ENCODE measurements around the gene GFRAL. TPM values are rescaled to one million over a fixed set of nuclear protein-coding genes. Genes with fewer than 3 reads are reported as not detected.

The GFRAL gene
- polyA plus RNA-seq, 1 of the 3 experiments (the other 2 are of a cell fraction): not detected

GRCh38 chr6:55282115-55282514, 45.2 kb upstream of the GFRAL start:
- H4K20me1 ChIP-seq (ENCODE audit: insufficient read depth): no peaks in the 10 kb centered on the region
- no peak for DNase-seq
- no peaks in the 10 kb centered on the region for H3K79me2 ChIP-seq (ENCODE audit: insufficient read depth)
- no peak overlapping the region for H3K4me3 ChIP-seq (ENCODE audit: low read depth in 2 of 2, low read length in 1 of 2)
- ChIA-PET CTCF (interaction anchor here (0.8 to 2.9 kb wide), 2 partner anchors 673 to 1010 kb away, joined by 3 to 7 read pairs; no protein-coding TSS in a partner anchor), POLR2A (no interaction called here)
- H3K9ac ChIP-seq: no peak overlapping the region
- H3K36me3 ChIP-seq (replicated peaks in 1 of 2; ENCODE audit: control insufficient read depth in 1 of 2, insufficient read depth in 2 of 2, low read length in 1 of 2): no peaks in the 10 kb centered on the region
- no peaks in the 10 kb centered on the region for H3K9me3 ChIP-seq
- H3K4me2 ChIP-seq: no peak overlapping the region
- no peak overlapping the region for H3K27ac ChIP-seq (ENCODE audit: low read depth in 2 of 2, low read length in 1 of 2)
- no peaks in the 10 kb centered on the region for H3F3A ChIP-seq (replicated peaks; ENCODE audit: insufficient read depth)
- no peak overlapping the region for H2AFZ ChIP-seq (ENCODE audit: low read depth)
- H3K27me3 ChIP-seq (ENCODE audit: insufficient read depth): no peaks in the 10 kb centered on the region
- TF ChIP-seq CTCF (IDR thresholded peaks at IDR 0.05) (no peak), ELF1 (IDR thresholded peaks at IDR 0.05) (no peak), RXRA (IDR thresholded peaks at IDR 0.05; ENCODE audit: borderline replicate concordance, low read depth) (no peak), NFIC (IDR thresholded peaks at IDR 0.05; ENCODE audit: borderline replicate concordance) (no peak), REST (IDR thresholded peaks at IDR 0.05; ENCODE audit: low read depth, low read length) (no peak), TAF1 (IDR thresholded peaks at IDR 0.05; ENCODE audit: borderline replicate concordance, low read depth, low read length) (no peak), YY1 (IDR thresholded peaks at IDR 0.05; ENCODE audit: low read depth) (no peak), RCOR1 (IDR thresholded peaks at IDR 0.05; ENCODE audit: low read length) (no peak), FOXJ3 (CRISPR knock-in tag; IDR thresholded peaks at IDR 0.05) (no peak), MEF2A (IDR thresholded peaks at IDR 0.05; ENCODE audit: borderline replicate concordance, low read depth) (no peak), GABPA (IDR thresholded peaks at IDR 0.05; ENCODE audit: low read depth) (no peak), EP300 (IDR thresholded peaks at IDR 0.05; ENCODE audit: borderline replicate concordance in 1 of 2, low read depth in 1 of 2, low read length in 1 of 2) (no peak), EZH2phosphoT487 (IDR thresholded peaks at IDR 0.05; ENCODE audit: borderline replicate concordance, low read depth) (no peak), JUND (IDR thresholded peaks at IDR 0.05) (no peak), POLR2AphosphoS5 (IDR thresholded peaks at IDR 0.05; ENCODE audit: low read depth, low read length) (no peak)
- H3K9me2 ChIP-seq: no peaks in the 10 kb centered on the region
- peaks cover 0 to 3% of the 10 kb centered on the region in 2 experiments; a peak in 1 of 4 replicates for H3K4me1 ChIP-seq (ENCODE audit: control insufficient read depth in 1 of 2, insufficient read depth in 2 of 2, low read depth in 1 of 2, low read length in 1 of 2)
- WGBS (ENCODE audit: low lambda C conversion rate): 33% methylated on average over 6 of the region's 6 CpGs

Measured in SK-N-SH (cell line).